Cardiac fibroblast (primary cell): ENCODE measurements around the gene CCDC27.

Source experiments
- DNase-seq, 2 donors: peaks; one replicate each; pipeline versions ENCODE4 v3.0.0 to v3.0.0-alpha.2; 2010; ENCODE audit warnings: low read depth in 2 of 2
- H3K4me3 ChIP-seq, 2 donors: replicated peaks in 1 of 2; 1 replicate in 1 of 2; 2 replicates in 1 of 2; pipeline ENCODE4 v1.5.1; 2011; ENCODE audit warnings: low read depth in 2 of 2, low read length in 2 of 2, mild to moderate bottlenecking in 2 of 2, moderate library complexity in 1 of 2
- CTCF ChIP-seq: IDR thresholded peaks from one replicate; pipeline ENCODE4 v1.5.1; 2011; ENCODE audit warnings: low read depth, mild to moderate bottlenecking, low read length, inconsistent platforms

Gene CCDC27

GRCh38 chr1:3707298-3707938, 44.8 kb upstream of the CCDC27 start:
- no peak overlapping the region for H3K4me3 ChIP-seq
- TF ChIP-seq CTCF: no peak
- no peak for DNase-seq

- DNase-seq: no peak
- TF ChIP-seq CTCF: no peak
- no peak overlapping the region for H3K4me3 ChIP-seq
These were observed 44.3 kb upstream of the CCDC27 start for GRCh38 chr1:3707939-3708328.

GRCh38 chr1:3708791-3709190, 43.5 kb upstream of the CCDC27 start:
- H3K4me3 ChIP-seq: no peak overlapping the region
- TF ChIP-seq CTCF: no peak

GRCh38 chr1:3710251-3710650, 42.0 kb upstream of the CCDC27 start:
- H3K4me3 ChIP-seq: no peak overlapping the region
- no peak for TF ChIP-seq CTCF
- no peak for DNase-seq

More at GRCh38 chr1:3708791-3709190, 43.5 kb upstream of the CCDC27 start:
- DNase-seq: no peak

- DNase-seq: no peak
- TF ChIP-seq CTCF: no peak
- H3K4me3 ChIP-seq: no peak overlapping the region
These were observed 40.9 kb upstream of the CCDC27 start for GRCh38 chr1:3711381-3711779.

- no peak for TF ChIP-seq CTCF
- H3K4me3 ChIP-seq: no peak overlapping the region
- DNase-seq: no peak
These were observed 40.3 kb upstream of the CCDC27 start for GRCh38 chr1:3711780-3712451.
